Measurements from ENCODE around the gene MRPS27. TPM values are rescaled to one million over a fixed set of nuclear protein-coding genes. Genes with fewer than 3 reads are reported as not detected.

The MRPS27 gene
- total and polyA plus RNA-seq, 2 experiments from 2014 or later = 36.4 to 58.5 TPM

GRCh38 chr5:72273547-72273946 is 46.5 kb downstream of the MRPS27 start:
- Histone ChIP-seq H4K20me1 (ENCODE audit: insufficient read depth) (no peaks in the 10 kb centered on the region), H3K4me1 (ENCODE audit: insufficient read depth) (0 out of 2 replicates have a peak, but pooled peaks cover under 1% of the 10 kb centered on the region), H3K4me2 (ENCODE audit: unreplicated experiment) (no peak overlapping the region), H3K27me3 (replicated peaks; ENCODE audit: insufficient read depth) (no peaks in the 10 kb centered on the region), H3K4me3 (no peak overlapping the region), H3K27ac (no peak overlapping the region), H2AFZ (no peak overlapping the region), H3K79me2 (ENCODE audit: insufficient read depth) (peaks cover 54% of the 10 kb centered on the region), H3F3A (ENCODE audit: insufficient read depth) (no peaks in the 10 kb centered on the region), H3K9me3 (ENCODE audit: low read depth) (no peaks in the 10 kb centered on the region), H3K9ac (no peak overlapping the region), H3K36me3 (ENCODE audit: low read depth) (no peaks in the 10 kb centered on the region), H3K9me2 (ENCODE audit: insufficient read depth) (no peaks in the 10 kb centered on the region)
- DNase-seq = no peak
- WGBS, 2 experiments (ENCODE audit: low coverage in 1 of 2, low lambda C conversion rate in 2 of 2, missing lambda C conversion rate in 2 of 2) = 91% methylated on average over 7 of the region's 7 CpGs
- TF ChIP-seq EZH2 (IDR thresholded peaks at IDR 0.05; ENCODE audit: insufficient read depth, poor library complexity, severe bottlenecking) (no peak), EZH2phosphoT487 (IDR thresholded peaks at IDR 0.05; ENCODE audit: insufficient read depth, low read depth) (no peak)
- in situ Hi-C loops (cut with MboI) = no loop called here

GRCh38 chr5:72272398-72272797 is 47.6 kb downstream of the MRPS27 start:
- Histone ChIP-seq H3K9me3 (ENCODE audit: low read depth) (no peaks in the 10 kb centered on the region), H3K27me3 (replicated peaks; ENCODE audit: insufficient read depth) (no peaks in the 10 kb centered on the region), H3K79me2 (ENCODE audit: insufficient read depth) (peaks cover 54% of the 10 kb centered on the region), H4K20me1 (ENCODE audit: insufficient read depth) (no peaks in the 10 kb centered on the region), H3K9ac (no peak overlapping the region), H3K4me2 (ENCODE audit: unreplicated experiment) (no peak overlapping the region), H2AFZ (no peak overlapping the region), H3K4me1 (ENCODE audit: insufficient read depth) (0 out of 2 replicates have a peak, but pooled peaks cover 3% of the 10 kb centered on the region), H3F3A (ENCODE audit: insufficient read depth) (0 out of 2 replicates have a peak, but pooled peaks cover 8% of the 10 kb centered on the region), H3K27ac (no peak overlapping the region), H3K4me3 (no peak overlapping the region), H3K9me2 (ENCODE audit: insufficient read depth) (no peaks in the 10 kb centered on the region), H3K36me3 (ENCODE audit: low read depth) (no peaks in the 10 kb centered on the region)
- 74 to 78% methylated on average over 4 of the region's 4 CpGs for whole genome bisulfite sequencing, 2 experiments (ENCODE audit: low coverage in 1 of 2, low lambda C conversion rate in 2 of 2, missing lambda C conversion rate in 2 of 2)
- no peak for DNase-seq
- TF ChIP-seq EZH2 (IDR thresholded peaks at IDR 0.05; ENCODE audit: insufficient read depth, poor library complexity, severe bottlenecking) (no peak), EZH2phosphoT487 (IDR thresholded peaks at IDR 0.05; ENCODE audit: insufficient read depth, low read depth) (no peak)
- in situ Hi-C loops (cut with MboI) = no loop called here

- 70 to 71% methylated on average over 3 of the region's 3 CpGs for WGBS, 2 experiments (ENCODE audit: low coverage in 1 of 2, low lambda C conversion rate in 2 of 2, missing lambda C conversion rate in 2 of 2)
These were observed 48.3 kb downstream of the MRPS27 start for GRCh38 chr5:72271702-72272101.

GRCh38 chr5:72270037-72270436 is 50.0 kb downstream of the MRPS27 start:
- Histone ChIP-seq H3K79me2 (ENCODE audit: insufficient read depth) (peaks cover 41% of the 10 kb centered on the region), H3K9me2 (ENCODE audit: insufficient read depth) (no peaks in the 10 kb centered on the region), H3K4me2 (ENCODE audit: unreplicated experiment) (no peak overlapping the region), H3K9me3 (ENCODE audit: low read depth) (no peaks in the 10 kb centered on the region), H3K9ac (no peak overlapping the region), H3K4me1 (ENCODE audit: insufficient read depth) (0 out of 2 replicates have a peak, but pooled peaks cover 5% of the 10 kb centered on the region), H3F3A (ENCODE audit: insufficient read depth) (0 out of 2 replicates have a peak, but pooled peaks cover 10% of the 10 kb centered on the region), H3K36me3 (ENCODE audit: low read depth) (no peaks in the 10 kb centered on the region), H3K27me3 (replicated peaks; ENCODE audit: insufficient read depth) (no peaks in the 10 kb centered on the region), H2AFZ (no peak overlapping the region), H3K27ac (no peak overlapping the region), H4K20me1 (ENCODE audit: insufficient read depth) (no peaks in the 10 kb centered on the region), H3K4me3 (no peak overlapping the region)
- in situ Hi-C loops (cut with MboI) = no loop called here
- TF ChIP-seq EZH2phosphoT487 (IDR thresholded peaks at IDR 0.05; ENCODE audit: insufficient read depth, low read depth) = no peak
- no peak for TF ChIP-seq EZH2 (IDR thresholded peaks at IDR 0.05; ENCODE audit: insufficient read depth, poor library complexity, severe bottlenecking)
- DNase-seq = no peak
- 96 to 98% methylated on average over 4 of the region's 4 CpGs for WGBS, 2 experiments (ENCODE audit: low coverage in 1 of 2, low lambda C conversion rate in 2 of 2, missing lambda C conversion rate in 2 of 2)

More at GRCh38 chr5:72271702-72272101, 48.3 kb downstream of the MRPS27 start:
- no peak overlapping the region for H3K9ac ChIP-seq
- TF ChIP-seq EZH2phosphoT487 (IDR thresholded peaks at IDR 0.05; ENCODE audit: insufficient read depth, low read depth) (no peak), EZH2 (IDR thresholded peaks at IDR 0.05; ENCODE audit: insufficient read depth, poor library complexity, severe bottlenecking) (no peak)
- H3K4me2 ChIP-seq (ENCODE audit: unreplicated experiment) = no peak overlapping the region
- in situ Hi-C loops (cut with MboI) = no loop called here
- peaks cover 55% of the 10 kb centered on the region for H3K79me2 ChIP-seq (ENCODE audit: insufficient read depth)
- H3F3A ChIP-seq (ENCODE audit: insufficient read depth) = 0 out of 2 replicates have a peak, but pooled peaks cover 10% of the 10 kb centered on the region
- DNase-seq = no peak
- no peak overlapping the region for H2AFZ ChIP-seq
- no peaks in the 10 kb centered on the region for H3K9me3 ChIP-seq (ENCODE audit: low read depth)
- no peaks in the 10 kb centered on the region for H4K20me1 ChIP-seq (ENCODE audit: insufficient read depth)
- H3K27ac ChIP-seq = no peak overlapping the region
- H3K4me3 ChIP-seq = no peak overlapping the region
- H3K27me3 ChIP-seq (replicated peaks; ENCODE audit: insufficient read depth) = no peaks in the 10 kb centered on the region
- H3K9me2 ChIP-seq (ENCODE audit: insufficient read depth) = no peaks in the 10 kb centered on the region
- 0 out of 2 replicates have a peak, but pooled peaks cover 5% of the 10 kb centered on the region for H3K4me1 ChIP-seq (ENCODE audit: insufficient read depth)
- no peaks in the 10 kb centered on the region for H3K36me3 ChIP-seq (ENCODE audit: low read depth)

Data from GM23248 (cell line).